Astrocyte of the cerebellum (primary cell): ENCODE measurements around the gene FGF19.

Experiments used
- DNase-seq: peaks from one replicate; pipeline ENCODE4 v3.0.0-alpha.2; 2011; ENCODE audit warnings: low read depth
- H3K4me3 ChIP-seq: 2 replicates; pipeline ENCODE4 v1.5.1; 2011; ENCODE audit warnings: mild to moderate bottlenecking, low read depth, low read length, moderate library complexity
- CTCF ChIP-seq: IDR thresholded peaks from 2 replicates; pipeline ENCODE4 v1.5.1; 2012; ENCODE audit warnings: low read length, low read depth, moderate library complexity, mild to moderate bottlenecking; ENCODE audit errors: missing control alignments
- in situ Hi-C: cut with HindIII; loops from 2 replicates; pipeline ENCODE4 v1.10.0; 2017; ENCODE audit warnings: low sequenced_read_pairs

FGF19 gene

DNA sequence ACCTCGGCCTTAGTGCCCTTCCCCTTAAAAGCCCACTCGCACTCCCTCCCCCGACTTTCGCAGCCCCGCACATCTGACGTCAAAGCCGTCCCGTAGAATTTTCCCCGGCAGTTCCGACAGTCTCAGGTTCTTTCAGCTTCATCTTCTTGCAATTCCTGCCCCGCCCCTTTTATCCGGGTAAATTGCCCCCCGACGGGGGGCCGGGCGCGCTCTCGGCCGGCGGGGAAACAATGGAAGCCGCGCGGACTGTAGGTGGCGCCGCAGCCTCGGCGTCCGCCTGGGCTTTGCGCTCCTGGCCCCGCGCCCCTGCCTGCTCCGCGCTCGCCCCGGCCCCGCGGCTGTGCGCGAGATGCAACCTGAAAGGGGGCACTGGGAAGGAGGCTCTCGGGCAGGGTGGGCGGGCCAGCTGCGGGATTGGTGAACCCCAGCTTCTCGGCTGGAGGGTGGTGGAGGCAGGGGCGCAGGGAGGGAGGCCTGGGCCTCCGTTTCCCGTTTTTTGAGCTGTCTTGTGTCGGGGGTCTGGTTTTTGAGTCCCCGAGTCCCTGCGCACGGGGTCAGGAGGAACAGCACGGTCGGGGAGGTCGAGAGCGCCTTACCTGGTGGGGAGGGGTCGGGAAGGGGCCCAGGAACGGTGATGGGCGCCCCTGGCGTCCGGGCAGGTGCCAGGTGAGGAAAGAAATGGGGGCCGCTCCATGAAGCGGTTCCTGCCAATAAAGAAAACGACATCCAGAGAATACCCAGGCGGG, 859 bp upstream of the FGF19 start:
- TF ChIP-seq CTCF, result peak; percentile 57
- in situ Hi-C loops, result no loop called here
- DNase-seq, result no peak
- no peak overlapping the region for H3K4me3 ChIP-seq

GRCh38 chr11:69703453-69703767, 412 bp downstream of the FGF19 start:
- TF ChIP-seq CTCF, result no peak
- no peak for DNase-seq
- H3K4me3 ChIP-seq, result no peak overlapping the region
- in situ Hi-C loops, result no loop called here

- no peak for TF ChIP-seq CTCF
- DNase-seq, result no peak
- in situ Hi-C loops, result no loop called here
- H3K4me3 ChIP-seq, result no peak overlapping the region
These were observed 911 bp downstream of the FGF19 start for GRCh38 chr11:69702769-69703452.

- DNase-seq, result no peak
- TF ChIP-seq CTCF, result no peak
- no peak overlapping the region for H3K4me3 ChIP-seq
- in situ Hi-C loops, result no loop called here
These were observed 1.6 kb downstream of the FGF19 start for GRCh38 chr11:69702239-69702691.

GRCh38 chr11:69700278-69701140, 3.3 kb downstream of the FGF19 start:
- no peak overlapping the region for H3K4me3 ChIP-seq
- peak; percentile 11 for DNase-seq
- TF ChIP-seq CTCF, result no peak
- in situ Hi-C loops, result no loop called here

DNA sequence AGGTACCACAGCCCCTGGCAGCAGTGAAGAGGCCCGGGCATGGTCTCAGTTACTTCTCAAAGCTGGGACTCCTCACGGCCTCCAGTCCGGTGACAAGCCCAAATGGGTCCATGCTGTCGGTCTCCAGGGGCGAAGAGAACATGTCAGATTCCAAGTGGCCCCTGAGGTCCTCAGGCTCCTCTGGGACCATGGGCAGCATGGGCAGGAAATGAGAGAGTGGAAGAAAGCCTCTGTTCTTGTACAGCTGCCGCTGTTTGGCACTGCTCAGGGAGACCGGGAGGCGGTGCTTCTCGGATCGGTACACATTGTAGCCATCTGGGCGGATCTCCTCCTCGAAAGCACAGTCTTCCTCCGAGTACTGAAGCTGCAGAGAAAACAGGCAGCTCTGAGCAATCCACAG, 4.6 kb downstream of the FGF19 start:
- DNase-seq, result no peak
- no peak for TF ChIP-seq CTCF
- in situ Hi-C loops, result no loop called here
- H3K4me3 ChIP-seq, result no peak overlapping the region
